Muscle of leg (tissue), 11 donors: Measurements from ENCODE around the gene NR5A2. TPM values are rescaled to one million over a fixed set of nuclear protein-coding genes. Genes with fewer than 3 reads are reported as not detected.

Source experiments
- DNase-seq: peaks from one replicate; pipeline ENCODE4 v3.0.0; 2013
- H3K27ac ChIP-seq: one replicate; pipeline ENCODE4 v1.5.1; 2013; ENCODE audit warnings: mild to moderate bottlenecking, low read length, control low read depth
- H3K27me3 ChIP-seq: one replicate; pipeline ENCODE4 v1.6.1; 2013; ENCODE audit warnings: low read length; ENCODE audit not compliant: control insufficient read depth, insufficient read depth
- H3K36me3 ChIP-seq: one replicate; pipeline ENCODE4 v1.6.1; 2013; ENCODE audit warnings: low read length; ENCODE audit not compliant: control insufficient read depth, insufficient read depth
- H3K4me1 ChIP-seq: one replicate; pipeline ENCODE4 v1.6.1; 2013; ENCODE audit warnings: low read length; ENCODE audit not compliant: control insufficient read depth, insufficient read depth
- H3K4me3 ChIP-seq: one replicate; pipeline ENCODE4 v1.5.1; 2013; ENCODE audit warnings: low read length, control low read depth
- H3K9me3 ChIP-seq: replicated peaks from 2 replicates; pipeline ENCODE4 v1.6.1; 2013; ENCODE audit warnings: low read depth, low read length; ENCODE audit not compliant: control insufficient read depth
- WGBS: methylation state at CpG from one replicate; pipeline ENCODE4 v1.1.5; 2013; ENCODE audit warnings: missing lambda C conversion rate; ENCODE audit not compliant: insufficient coverage; 5-methylcytosine and 5-hydroxymethylcytosine counted together
- polyA plus RNA-seq, 8 donors: library from polyadenylated mRNA; unstranded; fragments of 120-200 nt; gene quantifications; one replicate each; pipeline versions ENCODE4 v1.2.1 to v1.2.3, GENCODE V29; 2013; ENCODE audit warnings: inconsistent platforms in 1 of 8, low replicate concordance in 1 of 8; ENCODE audit not compliant: insufficient read length in 8 of 8, insufficient read depth in 1 of 8
- total RNA-seq: library from RNA; stranded (reverse); fragments of 120-200 nt; gene quantifications from one replicate; pipeline ENCODE4 v1.2.4, GENCODE V29; 2013

Gene NR5A2
- total and polyA plus RNA-seq, 9 donors = 1.9 to 4.2 (median 3.0) TPM

DNA sequence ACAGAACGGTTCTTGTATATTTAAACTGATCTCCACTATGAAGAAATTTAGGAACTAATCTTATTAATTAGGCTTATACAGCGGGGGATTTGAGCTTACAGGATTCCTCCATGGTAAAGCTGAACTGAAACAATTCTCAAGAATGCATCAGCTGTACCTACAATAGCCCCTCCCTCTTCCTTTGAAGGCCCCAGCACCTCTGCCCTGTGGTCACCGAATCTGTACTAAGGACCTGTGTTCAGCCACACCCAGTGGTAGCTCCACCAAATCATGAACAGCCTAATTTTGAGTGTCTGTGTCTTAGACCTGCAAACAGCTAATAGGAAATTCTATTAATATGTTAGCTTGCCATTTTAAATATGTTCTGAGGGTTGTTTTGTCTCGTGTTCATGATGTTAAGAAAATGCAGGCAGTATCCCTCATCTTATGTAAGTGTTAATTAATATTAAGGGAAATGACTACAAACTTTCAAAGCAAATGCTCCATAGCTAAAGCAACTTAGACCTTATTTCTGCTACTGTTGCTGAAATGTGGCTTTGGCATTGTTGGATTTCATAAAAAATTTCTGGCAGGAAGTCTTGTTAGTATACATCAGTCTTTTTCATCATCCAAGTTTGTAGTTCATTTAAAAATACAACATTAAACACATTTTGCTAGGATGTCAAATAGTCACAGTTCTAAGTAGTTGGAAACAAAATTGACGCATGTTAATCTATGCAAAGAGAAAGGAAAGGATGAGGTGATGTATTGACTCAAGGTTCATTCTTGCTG lies 147.2 kb downstream of the NR5A2 start:
- Histone ChIP-seq H3K27me3 (no peaks in the 10 kb centered on the region), H3K4me3 (no peak overlapping the region), H3K36me3 (no peaks in the 10 kb centered on the region), H3K27ac (no peak overlapping the region), H3K9me3 (no peaks in the 10 kb centered on the region), H3K4me1 (no peaks in the 10 kb centered on the region)
- no CpG with 5 or more reads among the region's 5 CpGs for WGBS
- DNase-seq = no peak

DNA sequence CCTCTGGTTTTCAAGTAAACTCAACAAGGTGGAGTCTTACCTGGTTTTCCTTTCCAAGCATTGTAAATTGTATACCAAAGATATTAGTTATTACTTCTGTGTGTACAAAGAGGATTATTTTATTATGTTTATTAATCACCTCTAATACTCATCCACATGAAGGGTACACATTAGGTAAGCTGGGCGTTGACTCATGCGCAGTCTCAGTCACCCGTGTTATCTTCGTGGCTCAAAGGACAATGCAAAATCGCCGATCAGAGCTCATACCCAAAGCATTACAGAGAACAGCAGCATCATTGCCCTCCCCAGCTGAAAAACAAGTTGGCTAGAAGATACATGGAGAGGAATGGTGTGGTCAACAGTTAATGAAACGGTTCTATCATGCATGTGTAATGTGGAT lies 148.7 kb downstream of the NR5A2 start:
- Histone ChIP-seq H3K4me1 (no peaks in the 10 kb centered on the region), H3K9me3 (no peaks in the 10 kb centered on the region), H3K27ac (no peak overlapping the region), H3K36me3 (no peaks in the 10 kb centered on the region), H3K4me3 (no peak overlapping the region), H3K27me3 (no peaks in the 10 kb centered on the region)
- DNase-seq = no peak
- no CpG with 5 or more reads among the region's 7 CpGs for WGBS

DNA sequence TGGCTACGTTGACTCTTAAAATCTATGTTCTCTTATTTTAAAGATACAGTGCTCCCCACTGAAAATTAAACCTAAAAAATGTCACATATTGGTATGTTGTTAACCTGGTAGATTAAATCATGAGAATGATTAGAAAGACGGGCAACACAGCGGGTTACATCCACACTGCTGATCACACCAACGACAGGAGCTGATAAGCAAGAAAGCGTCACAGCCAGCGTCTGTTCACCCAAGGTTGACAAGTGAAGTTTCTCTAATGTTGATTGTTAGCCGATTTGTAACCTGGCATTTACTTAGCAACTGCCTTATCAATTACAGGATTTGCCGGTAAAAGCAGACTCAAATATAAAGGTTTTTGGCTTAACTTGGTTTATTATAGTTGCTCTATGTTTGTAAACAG lies 149.3 kb downstream of the NR5A2 start:
- Histone ChIP-seq H3K9me3 (no peaks in the 10 kb centered on the region), H3K27ac (no peak overlapping the region), H3K4me3 (no peak overlapping the region), H3K36me3 (no peaks in the 10 kb centered on the region), H3K27me3 (no peaks in the 10 kb centered on the region), H3K4me1 (no peaks in the 10 kb centered on the region)
- 88% methylated on average over 5 of the region's 8 CpGs for WGBS
- no peak for DNase-seq

DNA sequence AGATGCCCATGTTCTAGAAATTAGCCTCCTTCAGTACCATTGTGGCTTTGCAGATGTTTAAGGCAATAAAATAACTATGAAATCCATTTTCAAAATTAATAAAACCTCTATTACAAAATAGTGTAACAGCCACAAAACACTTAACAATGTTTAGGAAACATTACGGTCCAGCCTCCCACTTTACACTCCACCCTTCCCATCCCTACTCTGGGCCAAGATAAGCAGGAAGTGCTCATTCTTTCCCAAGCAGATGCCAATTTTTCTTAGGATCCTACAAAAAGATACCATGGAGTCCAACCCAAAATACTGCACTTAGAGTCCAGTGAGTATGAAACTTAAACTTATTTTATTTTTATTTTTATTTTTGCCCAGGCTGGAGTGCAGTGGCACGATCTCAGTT lies 150.8 kb downstream of the NR5A2 start:
- Histone ChIP-seq H3K4me1 (no peaks in the 10 kb centered on the region), H3K27me3 (no peaks in the 10 kb centered on the region), H3K27ac (no peak overlapping the region), H3K4me3 (no peak overlapping the region), H3K36me3 (no peaks in the 10 kb centered on the region), H3K9me3 (no peaks in the 10 kb centered on the region)
- WGBS = no CpG with 5 or more reads among the region's 2 CpGs
- DNase-seq = peak; percentile 36

DNA sequence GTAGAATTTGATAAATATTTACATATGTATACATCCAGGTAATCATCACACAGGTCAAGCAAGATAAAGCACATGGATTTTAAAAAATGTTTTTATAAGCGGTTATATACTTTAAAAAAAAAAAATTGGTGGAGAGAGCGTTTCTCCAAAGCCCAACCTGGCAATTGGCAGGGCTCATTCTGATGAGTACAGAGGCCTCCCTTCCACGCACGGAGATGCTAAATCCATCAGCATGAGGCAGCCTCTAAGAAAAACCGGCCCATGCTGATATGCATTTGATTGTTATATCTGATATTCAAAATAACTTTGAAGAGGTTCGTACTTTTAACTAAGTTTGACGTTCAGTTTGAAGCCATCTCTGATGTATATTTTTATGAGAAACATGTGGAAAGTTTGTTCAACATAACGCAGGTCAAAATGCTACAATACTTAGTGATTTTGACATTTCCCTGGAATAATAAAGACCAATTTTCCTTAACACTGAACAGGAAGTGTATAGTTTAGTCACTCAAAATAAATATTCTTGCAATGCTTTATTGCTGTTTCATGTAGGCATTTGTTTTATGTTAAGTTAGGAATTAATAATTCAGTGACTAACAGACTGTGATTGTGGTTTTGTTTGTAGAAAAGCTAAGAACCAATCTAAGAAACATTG lies 151.7 kb downstream of the NR5A2 start:
- H3K4me1 ChIP-seq = peaks cover 1% of the 10 kb centered on the region
- no peaks in the 10 kb centered on the region for H3K36me3 ChIP-seq
- no peak overlapping the region for H3K27ac ChIP-seq
- 60% methylated on average over 1 of the region's 8 CpGs for WGBS
- DNase-seq = peak; percentile 27
- H3K9me3 ChIP-seq = no peaks in the 10 kb centered on the region
- H3K4me3 ChIP-seq = no peak overlapping the region
- H3K27me3 ChIP-seq = no peaks in the 10 kb centered on the region

DNA sequence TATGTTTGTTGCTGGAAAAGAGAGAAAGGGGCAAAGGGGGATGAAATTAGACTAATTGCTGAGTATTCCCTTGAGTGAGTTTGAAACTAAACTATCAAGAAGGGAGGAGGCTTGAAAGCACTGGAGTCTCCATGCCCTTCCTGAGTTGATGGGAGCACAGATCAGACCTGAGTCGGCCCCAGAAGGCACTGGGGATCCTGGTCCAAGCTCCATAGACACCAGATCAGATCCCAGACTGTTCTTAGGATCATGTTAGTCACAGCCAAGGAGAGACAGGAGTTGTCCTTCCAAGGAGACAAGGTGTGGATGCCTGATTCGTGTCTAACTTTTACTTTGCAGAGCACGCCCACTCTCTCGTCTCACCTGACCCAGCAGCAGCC lies 152.3 kb downstream of the NR5A2 start:
- H3K27ac ChIP-seq = no peak overlapping the region
- peaks cover 6% of the 10 kb centered on the region for H3K4me1 ChIP-seq
- no peak overlapping the region for H3K4me3 ChIP-seq
- DNase-seq = no peak
- H3K36me3 ChIP-seq = no peaks in the 10 kb centered on the region
- no peaks in the 10 kb centered on the region for H3K27me3 ChIP-seq
- WGBS = 88% methylated on average over 4 of the region's 4 CpGs
- H3K9me3 ChIP-seq = no peaks in the 10 kb centered on the region

DNA sequence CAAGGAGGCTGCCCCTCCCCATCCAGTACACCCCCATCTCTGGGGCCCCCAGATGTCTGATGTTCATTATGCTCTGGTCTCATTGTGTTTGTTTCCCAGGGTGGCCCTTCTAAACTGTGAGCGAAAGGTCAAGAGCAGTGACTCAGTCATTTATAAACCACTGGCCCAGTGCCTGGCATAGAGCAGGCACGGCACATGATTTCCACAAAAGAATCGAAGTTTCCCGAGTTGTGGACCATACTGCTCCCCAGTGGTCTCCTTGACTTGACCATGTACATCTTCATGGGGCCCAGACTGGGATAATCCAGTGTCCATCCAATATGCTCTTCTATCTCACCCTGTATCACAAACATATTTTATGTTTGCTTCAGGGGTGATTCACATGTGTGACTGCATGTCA lies 153.3 kb downstream of the NR5A2 start:
- no peaks in the 10 kb centered on the region for H3K27me3 ChIP-seq
- WGBS = 78% methylated on average over 3 of the region's 4 CpGs
- H3K27ac ChIP-seq = no peak overlapping the region
- H3K4me3 ChIP-seq = no peak overlapping the region
- no peak for DNase-seq
- H3K36me3 ChIP-seq = no peaks in the 10 kb centered on the region
- no peaks in the 10 kb centered on the region for H3K9me3 ChIP-seq
- H3K4me1 ChIP-seq = peaks cover 6% of the 10 kb centered on the region

DNA sequence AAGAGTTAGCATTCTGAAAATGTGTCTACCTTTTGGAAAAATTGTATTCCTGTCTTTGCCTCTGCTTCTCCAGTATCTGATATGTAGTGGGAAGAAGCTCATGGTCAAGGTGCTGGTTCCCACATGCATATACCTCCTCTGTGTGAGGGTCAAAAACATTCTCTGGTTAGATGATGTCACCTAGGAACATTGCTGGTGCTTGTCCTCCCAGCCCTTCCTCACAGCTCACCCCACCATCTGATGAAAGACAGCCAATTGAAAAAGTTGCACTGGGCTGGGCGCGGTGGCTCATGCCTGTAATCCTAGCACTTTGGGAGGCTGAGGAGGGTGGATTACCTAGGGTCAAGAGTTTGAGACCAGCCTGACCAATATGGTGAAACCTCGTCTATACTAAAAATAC lies 154.4 kb downstream of the NR5A2 start:
- no CpG with 5 or more reads among the region's 3 CpGs for WGBS
- Histone ChIP-seq H3K4me1 (peaks cover 6% of the 10 kb centered on the region), H3K4me3 (no peak overlapping the region), H3K9me3 (no peaks in the 10 kb centered on the region), H3K27ac (no peak overlapping the region), H3K36me3 (no peaks in the 10 kb centered on the region), H3K27me3 (no peaks in the 10 kb centered on the region)
- DNase-seq = no peak

DNA sequence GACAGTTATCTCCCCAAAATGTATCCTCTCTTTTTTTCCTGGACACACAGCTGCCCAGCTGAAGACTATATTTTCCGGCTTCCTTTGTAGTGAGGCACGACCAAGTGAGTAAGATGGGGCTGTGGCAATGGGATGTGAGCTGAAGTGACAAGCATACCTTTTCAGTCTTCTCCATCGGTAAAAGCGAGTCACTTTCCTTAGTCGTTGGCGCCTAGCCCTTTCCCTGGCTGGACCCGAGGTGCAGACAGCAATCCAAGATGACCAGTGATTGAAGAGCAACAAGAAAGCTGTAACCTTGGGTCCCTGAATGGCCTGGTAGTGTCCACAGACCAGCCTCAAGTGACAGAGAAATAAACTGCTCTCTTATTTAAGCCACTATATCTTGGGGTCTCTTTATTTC lies 155.2 kb downstream of the NR5A2 start:
- H3K27me3 ChIP-seq = no peaks in the 10 kb centered on the region
- H3K4me3 ChIP-seq = no peak overlapping the region
- no peak overlapping the region for H3K27ac ChIP-seq
- H3K4me1 ChIP-seq = peaks cover 6% of the 10 kb centered on the region
- H3K36me3 ChIP-seq = no peaks in the 10 kb centered on the region
- 78% methylated on average over 5 of the region's 7 CpGs for whole genome bisulfite sequencing
- H3K9me3 ChIP-seq = no peaks in the 10 kb centered on the region
- DNase-seq = no peak

DNA sequence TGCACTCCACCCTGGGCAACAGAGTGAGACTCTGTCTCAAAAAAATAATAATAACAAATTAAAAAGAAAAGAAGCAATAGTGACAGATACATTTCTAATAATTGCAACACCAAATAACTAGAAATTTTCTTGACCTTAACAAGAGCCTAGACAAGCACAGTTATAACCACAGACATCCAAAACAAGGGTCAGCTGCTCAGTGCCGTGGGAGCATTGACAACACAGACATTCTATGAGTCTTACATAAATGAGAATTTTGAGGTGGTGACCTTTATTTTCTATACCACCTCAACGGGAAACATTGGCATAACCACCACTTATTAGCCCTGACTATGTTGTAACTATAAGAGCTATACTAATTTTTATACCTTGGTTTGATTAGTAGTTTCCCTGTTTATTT lies 156.1 kb downstream of the NR5A2 start:
- DNase-seq = no peak
- H3K27me3 ChIP-seq = no peaks in the 10 kb centered on the region
- peak overlapping the region; percentile 56 for H3K27ac ChIP-seq
- no peaks in the 10 kb centered on the region for H3K9me3 ChIP-seq
- peaks cover 6% of the 10 kb centered on the region for H3K4me1 ChIP-seq
- no CpG with 5 or more reads among the region's 2 CpGs for WGBS
- no peak overlapping the region for H3K4me3 ChIP-seq
- no peaks in the 10 kb centered on the region for H3K36me3 ChIP-seq
